Activated CD4-positive, alpha-beta T cell treated with anti-CD3 and anti-CD28 coated beads, Interleukin-2, amount 10 ng/mL, durations not matched to agents 24 days and 14 days (primary cell): Measurements from ENCODE around the gene LAMA1. TPM values are rescaled to one million over a fixed set of nuclear protein-coding genes. Genes with fewer than 3 reads are reported as not detected.

Source experiments
- DNase-seq: peaks from one replicate; pipeline ENCODE4 v3.0.0; 2022
- H3K27ac Mint-ChIP-seq: one replicate; pipeline ENCODE4 v1.8.0; 2022; ENCODE audit warnings: mild to moderate bottlenecking, mixed read lengths
- H3K27me3 Mint-ChIP-seq: one replicate; pipeline ENCODE4 v1.8.0; 2022; ENCODE audit warnings: mixed read lengths
- H3K36me3 Mint-ChIP-seq: one replicate; pipeline ENCODE4 v1.8.0; 2022; ENCODE audit warnings: low read depth, mild to moderate bottlenecking, mixed read lengths
- H3K4me1 Mint-ChIP-seq: one replicate; pipeline ENCODE4 v1.8.0; 2021; ENCODE audit warnings: mixed read lengths
- H3K4me3 Mint-ChIP-seq: one replicate; pipeline ENCODE4 v1.8.0; 2022; ENCODE audit warnings: mild to moderate bottlenecking, moderate library complexity, mixed read lengths
- H3K9me3 Mint-ChIP-seq: one replicate; pipeline ENCODE4 v1.8.0; 2021; ENCODE audit warnings: mixed read lengths
- intact Hi-C: fragments of 100-400 bp; cut with micrococcal nuclease; formaldehyde crosslinking; loops from one replicate; pipeline ENCODE4 v1.15.1; 2023
- total RNA-seq: library from RNA; stranded (reverse); gene quantifications from 2 replicates; pipeline ENCODE4 v1.2.3, GENCODE V29; 2022

LAMA1 gene
- total RNA-seq, 1 donor from 2014 or later = not detected

- H3K4me3 Mint-ChIP-seq = no peak overlapping the region
- H3K36me3 Mint-ChIP-seq = no peaks in the 10 kb centered on the region
- no peaks in the 10 kb centered on the region for H3K4me1 Mint-ChIP-seq
- no peaks in the 10 kb centered on the region for H3K27me3 Mint-ChIP-seq
- intact Hi-C loops = no loop called here
- no peak for DNase-seq
- H3K9me3 Mint-ChIP-seq = no peaks in the 10 kb centered on the region
- H3K27ac Mint-ChIP-seq = no peak overlapping the region
These were observed 100.6 kb downstream of the LAMA1 start for GRCh38 chr18:7017013-7017412.

GRCh38 chr18:7011142-7011541, 106.5 kb downstream of the LAMA1 start:
- intact Hi-C loops = no loop called here
- no peaks in the 10 kb centered on the region for H3K27me3 Mint-ChIP-seq

GRCh38 chr18:7004009-7004408, 113.6 kb downstream of the LAMA1 start:
- Mint-ChIP-seq H3K36me3 (no peaks in the 10 kb centered on the region), H3K4me3 (no peak overlapping the region), H3K27me3 (no peaks in the 10 kb centered on the region), H3K27ac (no peak overlapping the region), H3K4me1 (no peaks in the 10 kb centered on the region), H3K9me3 (no peaks in the 10 kb centered on the region)
- no peak for DNase-seq
- intact Hi-C loops = no loop called here

More at GRCh38 chr18:7011142-7011541, 106.5 kb downstream of the LAMA1 start:
- Mint-ChIP-seq H3K4me1 (no peaks in the 10 kb centered on the region), H3K9me3 (no peaks in the 10 kb centered on the region), H3K27ac (no peak overlapping the region), H3K4me3 (no peak overlapping the region), H3K36me3 (no peaks in the 10 kb centered on the region)
- no peak for DNase-seq

- intact Hi-C loops = no loop called here
- DNase-seq = no peak
- Mint-ChIP-seq H3K27ac (no peak overlapping the region), H3K27me3 (no peaks in the 10 kb centered on the region), H3K36me3 (no peaks in the 10 kb centered on the region), H3K4me1 (no peaks in the 10 kb centered on the region), H3K4me3 (no peak overlapping the region), H3K9me3 (no peaks in the 10 kb centered on the region)
These were observed 115.5 kb downstream of the LAMA1 start for GRCh38 chr18:7002107-7002506.

GRCh38 chr18:7000484-7001096, 117.0 kb downstream of the LAMA1 start:
- H3K27me3 Mint-ChIP-seq = no peaks in the 10 kb centered on the region
- no peaks in the 10 kb centered on the region for H3K9me3 Mint-ChIP-seq
- no peak for DNase-seq
- H3K36me3 Mint-ChIP-seq = no peaks in the 10 kb centered on the region
- no peaks in the 10 kb centered on the region for H3K4me1 Mint-ChIP-seq
- no peak overlapping the region for H3K4me3 Mint-ChIP-seq
- intact Hi-C loops = no loop called here
- no peak overlapping the region for H3K27ac Mint-ChIP-seq

GRCh38 chr18:6997808-6998207, 119.8 kb downstream of the LAMA1 start:
- H3K27ac Mint-ChIP-seq = no peak overlapping the region
- no peaks in the 10 kb centered on the region for H3K9me3 Mint-ChIP-seq
- H3K36me3 Mint-ChIP-seq = no peaks in the 10 kb centered on the region
- DNase-seq = no peak
- no peak overlapping the region for H3K4me3 Mint-ChIP-seq
- intact Hi-C loops = no loop called here
- no peaks in the 10 kb centered on the region for H3K27me3 Mint-ChIP-seq
- no peaks in the 10 kb centered on the region for H3K4me1 Mint-ChIP-seq

- Mint-ChIP-seq H3K36me3 (no peaks in the 10 kb centered on the region), H3K27me3 (no peaks in the 10 kb centered on the region)
These were observed 122.7 kb downstream of the LAMA1 start for GRCh38 chr18:6994771-6995430.

GRCh38 chr18:6994056-6994770, 123.4 kb downstream of the LAMA1 start:
- intact Hi-C loops = no loop called here
- Mint-ChIP-seq H3K4me1 (no peaks in the 10 kb centered on the region), H3K4me3 (no peak overlapping the region), H3K27ac (no peak overlapping the region), H3K36me3 (no peaks in the 10 kb centered on the region), H3K9me3 (no peaks in the 10 kb centered on the region), H3K27me3 (no peaks in the 10 kb centered on the region)
- no peak for DNase-seq

More at GRCh38 chr18:6994771-6995430, 122.7 kb downstream of the LAMA1 start:
- Mint-ChIP-seq H3K4me1 (no peaks in the 10 kb centered on the region), H3K4me3 (no peak overlapping the region), H3K9me3 (no peaks in the 10 kb centered on the region), H3K27ac (no peak overlapping the region)
- intact Hi-C loops = no loop called here
- no peak for DNase-seq

- intact Hi-C loops = no loop called here
- H3K27ac Mint-ChIP-seq = no peak overlapping the region
- no peak overlapping the region for H3K4me3 Mint-ChIP-seq
- H3K27me3 Mint-ChIP-seq = no peaks in the 10 kb centered on the region
- H3K4me1 Mint-ChIP-seq = no peaks in the 10 kb centered on the region
- H3K9me3 Mint-ChIP-seq = no peaks in the 10 kb centered on the region
- no peak for DNase-seq
- no peaks in the 10 kb centered on the region for H3K36me3 Mint-ChIP-seq
These were observed 124.8 kb downstream of the LAMA1 start for GRCh38 chr18:6992761-6993160.

GRCh38 chr18:6983366-6983765, 134.2 kb downstream of the LAMA1 start:
- no peaks in the 10 kb centered on the region for H3K9me3 Mint-ChIP-seq
- H3K27me3 Mint-ChIP-seq = no peaks in the 10 kb centered on the region
- no peak overlapping the region for H3K4me3 Mint-ChIP-seq
- intact Hi-C loops = no loop called here
- no peaks in the 10 kb centered on the region for H3K4me1 Mint-ChIP-seq
- no peak overlapping the region for H3K27ac Mint-ChIP-seq
- no peaks in the 10 kb centered on the region for H3K36me3 Mint-ChIP-seq
- no peak for DNase-seq

GRCh38 chr18:6982398-6982797, 135.2 kb downstream of the LAMA1 start:
- H3K27me3 Mint-ChIP-seq = no peaks in the 10 kb centered on the region
- H3K4me1 Mint-ChIP-seq = no peaks in the 10 kb centered on the region
- H3K36me3 Mint-ChIP-seq = no peaks in the 10 kb centered on the region
- H3K9me3 Mint-ChIP-seq = no peaks in the 10 kb centered on the region
- no peak overlapping the region for H3K27ac Mint-ChIP-seq
- H3K4me3 Mint-ChIP-seq = no peak overlapping the region
- intact Hi-C loops = no loop called here
- no peak for DNase-seq

GRCh38 chr18:6980363-6980762, 137.2 kb downstream of the LAMA1 start:
- no peaks in the 10 kb centered on the region for H3K36me3 Mint-ChIP-seq
- H3K4me3 Mint-ChIP-seq = no peak overlapping the region
- H3K27ac Mint-ChIP-seq = no peak overlapping the region
- no peaks in the 10 kb centered on the region for H3K27me3 Mint-ChIP-seq
- intact Hi-C loops = no loop called here
- no peaks in the 10 kb centered on the region for H3K4me1 Mint-ChIP-seq
- H3K9me3 Mint-ChIP-seq = no peaks in the 10 kb centered on the region
- no peak for DNase-seq

GRCh38 chr18:6979954-6980353, 137.6 kb downstream of the LAMA1 start:
- Mint-ChIP-seq H3K4me3 (no peak overlapping the region), H3K27ac (no peak overlapping the region), H3K36me3 (no peaks in the 10 kb centered on the region), H3K4me1 (no peaks in the 10 kb centered on the region), H3K27me3 (no peaks in the 10 kb centered on the region), H3K9me3 (no peaks in the 10 kb centered on the region)
- no peak for DNase-seq
- intact Hi-C loops = no loop called here

GRCh38 chr18:6976935-6977334, 140.7 kb downstream of the LAMA1 start:
- Mint-ChIP-seq H3K4me1 (no peaks in the 10 kb centered on the region), H3K27ac (no peak overlapping the region), H3K36me3 (no peaks in the 10 kb centered on the region), H3K4me3 (no peak overlapping the region), H3K27me3 (no peaks in the 10 kb centered on the region), H3K9me3 (no peaks in the 10 kb centered on the region)
- no peak for DNase-seq
- intact Hi-C loops = no loop called here
